Measurements from ENCODE around the gene HS3ST4.

HS3ST4 gene

DNA sequence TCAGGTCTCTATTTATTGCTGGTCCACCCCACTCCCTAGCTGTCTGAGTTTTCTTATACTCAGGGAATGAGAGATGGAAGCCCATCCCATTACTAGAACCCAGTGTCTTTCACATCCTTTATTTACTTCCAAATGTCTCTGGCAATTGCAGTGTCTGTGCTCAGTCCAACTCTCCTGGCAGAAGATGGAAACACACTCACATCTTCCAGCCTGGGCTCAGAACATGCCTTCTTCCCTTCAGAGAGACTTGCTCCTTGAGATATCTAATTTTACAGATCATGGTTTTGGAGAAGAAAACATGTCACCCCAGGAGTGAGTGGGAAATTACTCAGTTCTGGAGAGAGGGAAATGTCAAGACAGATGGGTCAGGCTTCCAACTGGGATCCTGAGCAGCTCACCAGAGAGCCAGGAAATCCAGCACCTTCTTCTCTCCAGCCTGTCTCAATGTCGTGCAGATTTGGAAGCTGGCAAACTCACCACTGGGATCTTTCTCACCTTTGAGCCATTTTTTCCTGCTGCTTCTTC, 494.4 kb downstream of the HS3ST4 start:
- DNase-seq (ENCODE audit: low read depth in 2 of 2), result no peak
